SHP77 (cell line): ENCODE measurements around the gene KCNIP2.

Experiments
- DNase-seq, 2 experiments: peaks; one replicate each; lab custom pipeline; 2025; lab: John Stamatoyannopoulos, UW

Gene KCNIP2

GRCh38 chr10:101782811-101783735 is 60.5 kb downstream of the KCNIP2 start, which contains the start of gene NPM3:
Gene NPM3, minus strand, starts transcription at chr10:101783446. Its CDS starts 56 bp downstream, at chr10:101783390.
- peak; percentile 86 to 89 for DNase-seq

DNA sequence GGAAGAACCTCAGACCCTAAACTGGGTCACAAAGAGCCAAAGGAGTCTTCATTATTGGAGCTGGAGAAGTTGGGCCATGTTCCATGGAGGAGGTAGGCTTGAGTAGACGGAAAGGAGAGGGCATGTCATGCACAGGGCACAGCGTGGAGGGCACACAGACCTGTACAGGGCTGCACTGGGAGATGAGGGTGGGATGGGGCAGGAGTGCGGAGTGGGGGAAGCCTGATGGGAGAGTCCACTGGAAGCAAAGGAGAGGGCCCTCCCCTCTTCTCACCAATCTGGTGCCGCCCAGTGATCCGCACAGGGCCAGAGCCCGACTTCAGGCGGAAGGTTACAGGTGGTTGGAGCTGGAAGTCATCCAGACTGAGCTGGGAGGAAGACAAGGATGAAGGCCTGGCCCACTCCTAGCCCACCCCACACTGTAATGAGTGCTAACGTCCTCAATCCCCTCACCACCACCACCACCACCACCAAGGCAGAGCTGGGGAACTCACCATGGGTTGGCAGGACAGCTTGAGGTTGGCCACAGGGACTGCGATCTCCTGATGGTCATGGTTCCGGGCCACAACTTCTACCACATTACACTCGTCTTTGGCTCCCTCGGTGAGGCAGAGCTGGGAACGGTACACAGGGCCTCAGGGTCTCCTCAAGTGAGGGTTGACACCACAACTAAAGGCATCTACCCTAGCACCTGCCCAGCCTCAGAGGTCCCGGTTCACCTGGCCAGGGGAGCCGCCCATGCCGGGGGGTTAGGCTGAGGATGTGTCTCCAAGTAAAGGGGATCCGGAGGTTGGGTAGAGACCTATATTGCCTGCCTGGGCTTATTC is 61.4 kb downstream of the KCNIP2 start:
- DNase-seq, result no peak

DNA sequence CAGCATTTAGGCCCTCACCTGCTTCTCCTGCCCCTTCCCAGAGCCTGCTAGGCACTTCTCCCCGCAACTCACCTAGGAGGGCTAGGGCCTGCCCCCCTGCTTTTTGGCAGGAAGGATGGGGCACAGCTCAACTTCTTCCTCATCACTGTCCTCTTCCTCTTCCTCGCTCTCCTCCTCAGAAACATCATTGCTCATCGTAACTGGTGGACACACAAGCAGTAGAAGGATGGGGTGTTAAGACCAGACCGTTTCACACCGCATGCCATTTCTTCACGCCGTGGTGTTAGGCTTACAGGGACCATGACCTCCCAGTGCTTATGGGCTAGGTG is 62.0 kb downstream of the KCNIP2 start:
- DNase-seq, result no peak

GRCh38 chr10:101780818-101781654 is 62.6 kb downstream of the KCNIP2 start:
- peak; percentile 19 to 40 for DNase-seq

DNA sequence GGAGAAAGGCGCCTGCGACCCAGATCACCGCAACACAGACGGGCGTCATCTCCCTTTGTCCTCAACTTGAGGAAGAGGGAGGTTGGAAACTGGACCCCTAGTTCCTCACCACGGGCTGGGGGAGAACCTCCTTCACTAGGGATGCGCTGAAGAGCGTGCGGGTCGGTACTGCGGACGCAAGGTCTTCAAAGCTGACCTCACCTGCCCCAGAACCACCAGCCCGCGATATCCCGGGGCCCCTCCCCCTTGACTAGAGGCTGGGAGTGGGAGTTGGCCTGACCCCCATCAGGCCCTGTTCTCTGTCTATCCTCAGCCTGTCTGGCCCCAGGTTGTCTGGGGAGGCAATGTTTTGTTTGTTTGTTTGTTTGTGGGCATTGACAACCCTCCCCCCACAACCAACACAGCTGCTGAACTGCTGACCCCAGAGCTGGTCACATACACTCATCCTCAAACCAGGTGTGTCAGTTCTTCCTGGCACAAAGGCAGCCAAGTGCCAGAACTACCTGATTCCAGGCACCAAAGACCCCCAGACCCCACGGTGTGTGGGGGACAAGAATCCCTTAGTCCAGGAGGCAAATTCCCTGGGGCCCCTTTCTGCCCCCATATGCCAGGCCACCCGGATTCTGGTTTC is 63.3 kb downstream of the KCNIP2 start:
- no peak for DNase-seq

DNA sequence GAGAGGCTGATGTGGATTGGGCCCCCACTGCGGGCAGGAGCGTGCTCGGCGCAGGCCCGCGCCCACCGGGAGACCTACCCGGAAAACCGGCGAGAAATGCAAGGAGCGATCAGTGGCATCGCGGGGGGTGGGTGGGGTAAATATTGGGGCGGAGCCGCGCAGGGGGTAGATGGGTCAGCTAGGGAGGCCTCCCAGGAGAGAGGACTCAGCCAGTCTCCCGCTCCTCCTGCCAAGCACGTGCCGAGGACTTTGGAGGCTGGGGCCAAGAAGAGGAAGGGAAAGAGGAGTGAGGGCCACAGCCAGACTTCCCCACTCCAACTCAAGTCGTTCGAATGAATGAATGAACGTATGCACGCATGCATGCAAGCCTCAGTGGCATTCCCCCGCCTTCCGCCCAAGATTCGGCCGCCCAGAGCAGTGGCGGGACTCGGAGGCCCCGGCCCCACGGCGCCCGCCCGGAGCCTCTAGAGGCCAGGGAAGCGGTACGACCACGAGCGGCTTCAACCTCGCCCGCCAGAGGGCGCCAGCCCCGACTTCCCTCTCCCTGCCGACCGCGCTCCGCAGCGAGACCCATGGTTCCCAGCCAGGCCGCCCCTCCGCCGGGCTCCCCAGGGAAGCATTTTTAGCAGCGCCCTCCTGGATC is 63.9 kb downstream of the KCNIP2 start:
- no peak for DNase-seq

DNA sequence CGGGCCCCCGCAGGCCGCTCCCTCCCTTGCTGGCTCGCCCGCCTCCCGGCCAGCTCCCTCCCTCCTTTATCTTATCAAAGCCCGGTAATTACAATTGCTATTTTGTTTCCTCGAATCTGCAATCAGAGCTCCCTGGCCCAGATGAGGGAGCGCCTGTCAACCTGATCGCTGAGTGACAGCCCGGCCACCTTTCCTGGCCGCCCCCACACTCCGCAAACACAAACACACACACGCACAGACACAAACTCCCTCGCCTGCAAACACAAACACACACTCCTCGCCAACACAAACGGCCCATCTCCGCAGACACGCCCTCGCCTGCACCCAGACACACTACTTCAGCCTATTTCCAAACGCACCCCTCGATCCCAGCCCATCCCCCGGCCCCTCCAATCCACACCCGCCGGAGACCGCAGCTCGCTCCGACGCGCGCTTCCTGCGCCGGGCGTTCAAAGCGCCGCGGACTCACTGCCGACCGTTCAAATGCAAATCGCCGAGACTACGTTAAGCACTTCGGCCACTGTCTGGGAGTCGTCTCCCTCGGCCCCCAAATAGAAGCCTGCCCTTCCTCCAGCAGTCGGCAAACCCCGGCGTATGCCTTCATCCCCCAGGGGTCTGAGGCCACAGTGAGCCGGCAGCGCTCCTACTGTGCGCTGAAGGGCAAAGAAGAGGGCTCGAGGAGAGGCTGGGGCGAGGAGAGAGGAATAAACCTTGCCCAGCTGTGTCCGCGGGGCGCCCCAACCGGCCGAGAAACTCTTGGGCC is 64.6 kb downstream of the KCNIP2 start:
- no peak for DNase-seq

- DNase-seq, result no peak
Measured at GRCh38 chr10:101778151-101778780, 65.3 kb downstream of the KCNIP2 start.

DNA sequence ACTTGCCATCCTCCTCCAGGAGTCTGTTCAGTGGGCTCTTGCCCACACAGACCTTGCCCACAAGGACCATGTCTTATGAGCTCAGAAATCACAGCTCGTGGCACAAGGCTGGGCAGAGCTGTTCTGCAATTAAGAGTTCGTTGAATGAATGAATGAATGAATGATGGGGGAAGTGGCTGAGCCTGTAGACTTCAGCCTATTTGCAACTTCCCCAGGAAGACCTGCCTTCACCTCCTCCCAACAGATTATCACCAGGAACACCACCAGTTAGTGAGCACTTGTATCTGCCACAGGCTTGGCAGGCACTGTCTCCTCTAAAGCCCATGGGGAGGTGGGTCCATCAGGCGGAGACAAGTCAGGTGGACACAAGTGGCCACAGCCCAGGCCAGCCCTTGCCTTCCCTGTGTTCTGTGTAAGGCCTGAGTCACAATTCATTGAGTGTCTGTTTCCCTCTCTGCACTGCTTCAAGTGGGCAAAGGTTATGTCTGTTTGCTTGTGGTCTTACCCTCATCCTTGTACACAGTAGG is 65.9 kb downstream of the KCNIP2 start:
- DNase-seq, result no peak

GRCh38 chr10:101776161-101776817 is 67.3 kb downstream of the KCNIP2 start:
- DNase-seq, result no peak
